SJSA1 (cell line): Measurements from ENCODE around the gene CALHM5. TPM values are rescaled to one million over a fixed set of nuclear protein-coding genes. Genes with fewer than 3 reads are reported as not detected.
"Not testable (repeated sequence)": the region's sequence is repeated elsewhere in the genome, so short reads cannot be mapped to it uniquely, and the experiment has no call there.

Experiments
- DNase-seq, 2 experiments: peaks; one replicate each; pipeline ENCODE4 v3.0.0-alpha.2; 2015 to 2020; ENCODE audit warnings: low spot score in 2 of 2, low read depth in 1 of 2
- H3K27ac ChIP-seq: fragments of 250-450 bp; sonication (Bioruptor Pico); 2 replicates; pipeline ENCODE4 v1.5.1; 2020; ENCODE audit warnings: mild to moderate bottlenecking, moderate library complexity
- H3K27me3 ChIP-seq: fragments of 250-450 bp; sonication (Bioruptor Pico); replicated peaks from 2 replicates; pipeline ENCODE4 v1.5.1; 2020; ENCODE audit warnings: mild to moderate bottlenecking, moderate library complexity
- H3K36me3 ChIP-seq: fragments of 250-450 bp; sonication (Bioruptor Pico); 2 replicates; pipeline ENCODE4 v1.5.1; 2020; ENCODE audit warnings: mild to moderate bottlenecking
- H3K4me1 ChIP-seq: fragments of 250-450 bp; sonication (Bioruptor Pico); replicated peaks from 2 replicates; pipeline ENCODE4 v1.6.1; 2021; ENCODE audit warnings: mild to moderate bottlenecking
- H3K4me3 ChIP-seq: fragments of 250-450 bp; sonication (Bioruptor Pico); 2 replicates; pipeline ENCODE4 v1.5.1; 2020; ENCODE audit warnings: mild to moderate bottlenecking
- H3K9me3 ChIP-seq: fragments of 250-450 bp; sonication (Bioruptor Pico); replicated peaks from 2 replicates; pipeline ENCODE4 v1.5.1; 2020; ENCODE audit warnings: mild to moderate bottlenecking
- total RNA-seq: library from RNA; depleted of rRNA; stranded (reverse); fragments of >200 nt; shearing (Covaris generic); gene quantifications from 2 replicates; pipeline ENCODE4 v1.2.3, GENCODE V29; 2014

The CALHM5 gene
- total RNA-seq, 1 experiment from 2014 or later = 7.2 TPM

DNA sequence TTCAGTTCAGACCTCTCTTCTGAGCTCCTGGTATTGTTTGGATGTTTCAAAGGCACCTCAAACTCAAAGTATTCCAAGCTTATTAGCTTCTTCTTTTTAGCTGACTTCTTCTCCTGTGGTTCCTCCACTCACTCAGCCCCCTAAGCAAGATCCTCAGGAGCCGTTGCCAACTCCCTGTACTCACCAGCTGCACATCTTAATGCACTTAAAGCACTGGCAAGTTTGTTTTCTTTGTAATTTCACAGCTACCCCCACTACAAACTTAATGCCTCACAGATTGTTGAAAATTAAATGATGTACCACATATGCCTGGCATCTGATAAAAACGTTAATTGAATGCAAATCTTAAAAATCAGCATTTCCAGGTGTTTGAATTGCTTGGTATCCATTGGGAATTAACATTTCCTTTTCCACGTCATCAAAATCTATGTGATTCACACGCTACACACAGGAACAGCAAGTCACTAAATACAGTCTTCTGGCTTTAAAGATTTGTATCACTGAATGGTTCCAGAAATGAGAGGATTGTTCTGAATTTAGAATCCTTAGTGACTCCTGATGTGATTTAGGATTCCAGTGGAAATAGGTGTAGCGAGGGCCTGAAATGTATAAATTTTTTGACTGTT is 25.8 kb upstream of the CALHM5 start:
- Histone ChIP-seq H3K27me3 (peaks cover 9% of the 10 kb centered on the region), H3K9me3 (no peaks in the 10 kb centered on the region), H3K36me3 (no peaks in the 10 kb centered on the region), H3K27ac (no peak overlapping the region), H3K4me1 (no peaks in the 10 kb centered on the region), H3K4me3 (no peak overlapping the region)
- no peak for DNase-seq

DNA sequence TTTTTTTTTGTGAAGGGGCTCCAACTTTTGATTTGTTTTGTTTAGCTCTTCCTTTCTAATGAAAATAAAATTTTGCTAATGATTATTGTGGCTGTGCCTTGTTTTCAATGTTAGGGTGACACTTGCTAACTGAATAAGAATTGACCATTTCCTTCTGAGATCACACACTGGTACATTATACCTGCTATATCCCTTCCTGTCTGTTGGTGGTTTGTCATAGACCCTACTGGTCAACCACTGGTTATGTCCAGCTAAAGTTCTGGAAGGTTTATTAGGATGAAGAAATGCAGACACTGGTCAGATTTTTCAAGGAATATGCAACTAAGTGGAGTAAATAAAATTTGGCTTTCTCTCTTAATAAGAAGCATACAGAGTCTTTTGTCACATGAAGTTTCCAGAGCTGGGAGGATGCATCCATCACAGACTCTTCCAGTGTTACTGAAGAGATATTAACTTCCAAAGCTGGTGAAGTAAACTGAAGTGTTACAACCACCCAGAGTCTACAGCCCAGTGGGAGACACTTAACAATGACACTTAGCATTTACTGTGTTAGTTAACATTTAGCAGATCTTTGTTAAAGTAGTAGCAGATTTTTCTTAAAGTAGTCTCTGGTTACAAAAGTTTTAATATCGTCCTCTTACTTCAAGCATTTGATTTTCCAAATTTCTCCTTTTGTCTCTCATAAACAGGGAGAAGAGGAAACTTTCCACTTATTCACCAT is 19.7 kb upstream of the CALHM5 start:
- no peaks in the 10 kb centered on the region for H3K36me3 ChIP-seq
- no peak for DNase-seq
- no peaks in the 10 kb centered on the region for H3K9me3 ChIP-seq
- no peaks in the 10 kb centered on the region for H3K27me3 ChIP-seq
- no peak overlapping the region for H3K4me3 ChIP-seq
- no peaks in the 10 kb centered on the region for H3K4me1 ChIP-seq
- no peak overlapping the region for H3K27ac ChIP-seq

DNA sequence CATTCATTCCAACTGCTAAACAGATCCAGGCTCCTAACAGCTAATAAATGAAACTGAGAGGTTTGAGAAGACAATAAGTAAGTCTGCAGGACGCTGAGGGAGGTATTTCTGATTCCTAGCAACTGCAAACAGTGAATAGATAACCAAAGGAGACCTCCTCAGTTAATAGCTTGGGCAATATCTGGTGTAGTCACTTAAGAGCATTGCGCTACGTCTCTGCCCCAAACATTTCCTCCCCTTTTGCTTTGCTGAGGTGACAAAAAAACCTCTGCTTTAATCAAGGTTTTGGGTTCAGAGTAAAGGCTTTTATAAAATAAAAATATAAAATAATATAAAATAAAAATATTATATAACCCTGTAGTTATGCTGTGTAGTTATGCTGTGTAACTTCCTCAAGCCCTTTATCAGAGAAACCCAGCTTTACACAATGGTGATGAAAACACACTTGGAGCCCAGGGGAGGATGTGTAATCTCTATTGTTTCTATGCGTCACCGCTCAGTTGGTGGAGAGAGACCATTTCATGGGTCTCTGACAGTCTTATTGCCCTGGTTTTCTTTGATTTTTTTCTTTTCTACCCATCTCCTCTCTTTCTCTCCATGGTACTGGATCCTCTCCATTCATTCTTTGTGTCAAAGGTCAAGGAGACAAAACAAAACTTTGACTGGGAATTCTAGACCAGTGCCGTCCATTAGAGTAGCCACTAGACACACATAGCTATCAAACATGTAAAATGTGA is 18.9 kb upstream of the CALHM5 start:
- no peak for DNase-seq
- Histone ChIP-seq H3K4me3 (no peak overlapping the region), H3K27me3 (no peaks in the 10 kb centered on the region), H3K9me3 (no peaks in the 10 kb centered on the region), H3K36me3 (no peaks in the 10 kb centered on the region), H3K27ac (no peak overlapping the region), H3K4me1 (no peaks in the 10 kb centered on the region)

DNA sequence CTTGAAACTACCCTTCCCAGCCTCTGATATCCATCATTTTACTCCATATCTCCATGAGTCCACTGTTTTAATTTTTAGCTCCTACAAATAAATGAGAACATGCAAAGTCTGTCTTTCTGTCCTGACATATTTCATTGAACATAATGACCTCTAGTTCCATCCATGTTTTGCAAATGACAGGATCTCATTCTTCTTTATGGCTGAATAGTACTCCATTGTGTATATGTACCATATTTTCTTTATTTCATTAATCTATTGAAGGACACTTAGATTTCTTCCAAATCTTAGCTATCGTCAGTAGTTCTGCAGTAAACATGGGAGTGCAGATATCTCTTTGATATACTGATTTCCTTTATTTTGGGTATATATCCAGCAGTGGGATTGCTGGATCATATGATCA is 16.3 kb upstream of the CALHM5 start:
- not testable (repeated sequence) for H3K27ac ChIP-seq, H3K9me3 ChIP-seq, H3K27me3 ChIP-seq, DNase-seq, H3K4me3 ChIP-seq, H3K36me3 ChIP-seq, H3K4me1 ChIP-seq

DNA sequence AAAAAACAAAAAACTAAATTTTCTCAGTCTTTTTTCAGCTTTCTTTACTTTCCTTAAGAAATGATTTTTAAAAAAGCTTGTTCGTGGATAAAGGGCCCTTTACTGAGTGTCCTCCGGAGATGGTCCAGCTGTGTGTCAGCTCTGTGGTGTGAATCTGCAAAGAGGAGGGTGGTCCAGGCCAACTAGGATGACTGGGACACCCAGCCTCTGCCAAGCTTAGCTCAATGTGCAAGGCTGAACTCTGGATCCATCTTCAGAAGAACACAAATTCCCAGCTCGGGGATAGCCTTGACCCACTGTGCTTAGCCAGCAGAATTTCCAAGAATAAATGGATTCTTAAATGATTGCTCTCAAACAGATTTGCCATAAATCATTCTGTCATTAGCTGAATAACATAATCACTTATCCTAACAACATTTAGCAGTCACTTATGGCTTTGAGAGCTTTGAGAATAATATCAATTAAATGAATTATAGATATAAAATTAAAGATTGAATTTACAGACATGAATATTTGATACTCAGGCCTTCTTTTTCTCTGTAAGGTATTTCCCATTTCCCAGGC is 14.2 kb upstream of the CALHM5 start:
- no peak overlapping the region for H3K4me3 ChIP-seq
- H3K27me3 ChIP-seq = no peaks in the 10 kb centered on the region
- H3K4me1 ChIP-seq = no peaks in the 10 kb centered on the region; the same call in 1 of the 2 replicates
- no peak for DNase-seq
- H3K36me3 ChIP-seq = no peaks in the 10 kb centered on the region
- H3K9me3 ChIP-seq = no peaks in the 10 kb centered on the region
- H3K27ac ChIP-seq = no peak overlapping the region

DNA sequence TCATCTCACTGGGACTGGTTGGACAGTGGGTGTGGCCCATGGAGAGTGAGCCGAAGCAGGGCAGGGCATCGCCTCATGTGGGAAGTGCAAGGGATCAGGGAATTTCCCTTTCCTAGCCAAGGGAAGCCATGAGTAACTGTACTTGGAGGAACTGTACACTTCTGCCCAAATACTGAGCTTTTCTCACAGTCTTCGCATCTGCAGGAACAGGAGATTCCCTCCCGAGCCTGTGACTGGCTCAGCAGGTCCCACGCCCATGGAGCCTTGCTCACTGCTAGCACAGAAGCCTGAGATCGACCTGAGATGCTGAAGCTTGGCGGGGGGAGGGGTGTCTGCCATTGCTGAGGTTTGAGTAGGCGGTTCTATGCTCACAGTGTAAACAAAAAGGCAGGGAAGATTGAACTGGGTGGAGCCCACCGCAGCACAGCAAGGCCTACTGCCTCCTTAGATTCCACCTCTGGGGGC is 10.4 kb upstream of the CALHM5 start:
- no peaks in the 10 kb centered on the region for H3K9me3 ChIP-seq
- H3K27ac ChIP-seq = no peak overlapping the region
- no peak overlapping the region for H3K4me3 ChIP-seq
- H3K36me3 ChIP-seq = no peaks in the 10 kb centered on the region
- no peak for DNase-seq
- no peaks in the 10 kb centered on the region; the same call in 1 of the 2 replicates for H3K4me1 ChIP-seq
- H3K27me3 ChIP-seq = no peaks in the 10 kb centered on the region

DNA sequence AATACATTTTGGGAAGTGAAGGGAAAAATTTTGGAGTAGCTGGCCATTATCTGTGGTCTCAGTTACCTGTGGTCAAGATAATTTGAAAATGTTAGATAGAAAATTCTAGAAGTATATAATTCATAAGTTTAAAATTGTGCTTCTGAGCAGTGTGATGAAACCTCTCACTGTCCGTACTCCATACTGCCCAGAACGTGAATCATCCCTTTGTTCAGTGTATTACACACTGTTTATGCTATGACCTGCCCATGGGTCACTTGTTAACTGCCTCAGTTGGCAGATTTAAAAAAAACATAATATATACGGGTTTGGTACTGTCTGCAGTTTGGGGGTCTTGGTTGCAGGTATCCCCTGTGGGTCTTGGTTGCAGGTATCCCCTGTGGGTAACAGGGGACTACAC is 4.1 kb upstream of the CALHM5 start:
- no peak for DNase-seq
- Histone ChIP-seq H3K27me3 (no peaks in the 10 kb centered on the region), H3K4me1 (peaks cover 12% of the 10 kb centered on the region; the same call in 1 of the 2 replicates), H3K27ac (no peak overlapping the region), H3K36me3 (no peaks in the 10 kb centered on the region), H3K9me3 (no peaks in the 10 kb centered on the region; the same call in 1 of the 2 replicates), H3K4me3 (no peak overlapping the region)

DNA sequence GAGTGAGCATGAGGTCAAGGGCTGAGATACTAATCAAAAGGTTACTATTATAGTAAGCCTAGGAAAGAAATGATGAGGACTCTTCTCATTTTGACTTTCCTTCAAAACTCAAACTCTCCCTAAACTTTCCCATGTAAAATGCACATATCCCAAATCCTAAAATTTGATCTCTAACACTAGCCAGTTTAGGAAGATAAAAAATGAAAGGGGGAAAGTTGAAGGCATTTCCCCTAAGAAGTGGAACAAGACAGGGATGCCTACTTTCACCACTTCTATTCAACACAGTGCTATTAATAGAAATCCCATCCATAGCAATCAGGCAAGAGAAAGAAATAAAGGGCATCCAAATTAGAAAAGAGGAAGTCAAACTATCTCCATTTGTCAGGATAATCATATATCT is 2.9 kb upstream of the CALHM5 start:
- no peak for DNase-seq
- H3K9me3 ChIP-seq = no peaks in the 10 kb centered on the region; the same call in 1 of the 2 replicates
- no peaks in the 10 kb centered on the region for H3K27me3 ChIP-seq
- no peak overlapping the region for H3K27ac ChIP-seq
- no peak overlapping the region for H3K4me3 ChIP-seq
- H3K4me1 ChIP-seq = peaks cover 24% of the 10 kb centered on the region
- no peaks in the 10 kb centered on the region for H3K36me3 ChIP-seq

DNA sequence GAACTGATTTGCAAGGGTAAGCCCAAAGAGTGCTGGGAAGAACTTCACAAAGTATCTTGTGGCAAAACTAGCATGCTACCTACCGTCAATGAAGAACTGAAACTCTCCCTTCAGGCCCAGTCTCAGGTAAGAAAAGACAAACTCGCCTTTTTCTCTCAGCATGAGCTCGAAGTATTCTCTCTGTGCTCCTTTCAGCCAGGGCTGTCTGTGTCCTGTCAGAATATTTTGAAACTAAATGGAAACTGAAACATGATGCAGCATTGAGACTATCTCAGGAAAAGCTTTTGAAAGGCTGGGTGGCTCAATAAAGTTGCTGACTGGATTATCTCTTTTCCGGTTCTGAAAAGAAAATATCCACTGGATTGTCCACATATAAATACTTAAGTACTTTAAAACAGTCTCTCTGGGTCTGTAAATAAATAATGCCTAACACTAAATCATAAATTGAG is 696 bp downstream of the CALHM5 start:
- no peaks in the 10 kb centered on the region for H3K27me3 ChIP-seq
- no peak for DNase-seq
- H3K27ac ChIP-seq = peak overlapping the region; percentile 84
- peaks cover 25% of the 10 kb centered on the region for H3K4me1 ChIP-seq
- H3K4me3 ChIP-seq = peak overlapping the region; percentile 35
- peaks cover 10% of the 10 kb centered on the region; the same call in 1 of the 2 replicates for H3K36me3 ChIP-seq
- H3K9me3 ChIP-seq = no peaks in the 10 kb centered on the region; the same call in 1 of the 2 replicates

DNA sequence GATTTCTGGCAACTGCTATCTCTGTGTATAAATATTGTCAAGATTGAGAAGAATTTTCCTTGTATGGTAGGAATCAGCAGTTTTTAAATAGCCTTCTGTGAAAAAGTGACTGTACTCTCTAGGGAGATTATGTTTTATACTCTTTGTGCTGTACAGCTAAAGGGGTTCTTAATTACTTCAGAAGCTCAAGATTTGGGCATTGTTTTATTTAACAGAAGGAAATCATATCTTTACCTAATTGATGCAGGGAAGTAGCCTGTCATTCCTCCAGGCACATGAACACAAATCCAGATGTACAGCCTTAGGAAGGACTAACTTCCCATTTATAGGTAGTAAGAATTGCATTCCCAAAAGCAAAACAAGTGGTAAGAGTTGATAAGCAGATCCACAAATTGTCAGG is 1.3 kb downstream of the CALHM5 start:
- no peaks in the 10 kb centered on the region; the same call in 1 of the 2 replicates for H3K9me3 ChIP-seq
- peak overlapping the region; percentile 84 for H3K27ac ChIP-seq
- DNase-seq = no peak

DNA sequence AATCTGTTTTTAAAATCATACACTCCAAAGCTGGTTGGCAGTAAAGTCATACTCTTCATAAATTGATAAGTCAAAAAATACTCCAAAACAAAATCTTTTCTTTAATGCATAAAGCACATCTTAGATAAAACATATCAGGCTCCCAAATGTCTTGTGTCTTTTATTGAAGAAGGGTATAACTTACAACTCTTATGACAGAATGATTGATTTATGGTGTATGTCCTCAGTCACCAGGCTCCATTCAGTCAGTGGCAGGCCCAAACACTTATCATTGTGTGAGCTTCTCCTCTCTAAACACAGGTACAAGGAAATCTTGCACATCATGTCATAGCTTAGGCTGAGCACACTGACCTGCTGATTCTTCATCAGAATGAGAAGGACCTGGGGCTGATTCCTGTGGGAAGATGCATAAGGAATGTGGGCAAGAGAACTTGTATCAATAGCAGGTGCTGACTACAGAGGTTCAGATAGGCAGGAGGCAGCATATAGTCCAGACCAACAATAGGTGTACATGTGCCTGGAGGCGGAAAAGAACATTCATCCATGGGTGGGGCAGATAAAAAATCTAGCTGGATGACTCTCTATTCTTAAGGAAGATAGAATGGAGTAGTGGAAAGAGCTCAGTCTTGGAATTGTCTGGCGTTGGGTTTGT is 1.9 kb downstream of the CALHM5 start:
- no peaks in the 10 kb centered on the region for H3K27me3 ChIP-seq
- DNase-seq = no peak
- peaks cover 25% of the 10 kb centered on the region for H3K4me1 ChIP-seq
- H3K36me3 ChIP-seq = peaks cover 12% of the 10 kb centered on the region; the same call in 1 of the 2 replicates
- no peak overlapping the region for H3K4me3 ChIP-seq
- no peak overlapping the region for H3K27ac ChIP-seq
- no peaks in the 10 kb centered on the region; the same call in 1 of the 2 replicates for H3K9me3 ChIP-seq

More for the DNA sequence above, 1.3 kb downstream of the CALHM5 start:
- no peaks in the 10 kb centered on the region for H3K27me3 ChIP-seq
- H3K4me3 ChIP-seq = peak overlapping the region; percentile 35
- peaks cover 25% of the 10 kb centered on the region for H3K4me1 ChIP-seq
- peaks cover 12% of the 10 kb centered on the region; the same call in 1 of the 2 replicates for H3K36me3 ChIP-seq

DNA sequence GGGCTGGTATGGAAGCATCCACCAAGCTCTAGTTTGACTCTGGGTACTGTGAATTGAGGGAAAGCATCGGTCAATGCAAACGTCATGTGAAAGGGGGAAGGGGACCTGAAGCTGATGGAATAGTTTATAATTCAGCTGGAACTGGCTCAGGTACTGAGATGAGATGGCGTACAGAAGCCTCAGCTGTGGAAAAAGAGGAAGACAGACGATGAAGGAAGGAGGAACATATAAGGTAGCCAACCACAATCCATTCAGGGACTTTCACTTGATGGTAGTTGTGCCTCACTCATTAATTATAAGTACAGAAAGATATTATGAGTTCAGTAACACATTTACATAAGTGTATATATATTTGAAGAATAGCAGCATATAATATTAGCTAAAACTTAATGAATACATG is 2.7 kb downstream of the CALHM5 start:
- DNase-seq = no peak
- Histone ChIP-seq H3K27me3 (no peaks in the 10 kb centered on the region), H3K4me1 (peaks cover 25% of the 10 kb centered on the region), H3K4me3 (no peak overlapping the region), H3K9me3 (no peaks in the 10 kb centered on the region; the same call in 1 of the 2 replicates), H3K27ac (no peak overlapping the region), H3K36me3 (peaks cover 12% of the 10 kb centered on the region; the same call in 1 of the 2 replicates)

DNA sequence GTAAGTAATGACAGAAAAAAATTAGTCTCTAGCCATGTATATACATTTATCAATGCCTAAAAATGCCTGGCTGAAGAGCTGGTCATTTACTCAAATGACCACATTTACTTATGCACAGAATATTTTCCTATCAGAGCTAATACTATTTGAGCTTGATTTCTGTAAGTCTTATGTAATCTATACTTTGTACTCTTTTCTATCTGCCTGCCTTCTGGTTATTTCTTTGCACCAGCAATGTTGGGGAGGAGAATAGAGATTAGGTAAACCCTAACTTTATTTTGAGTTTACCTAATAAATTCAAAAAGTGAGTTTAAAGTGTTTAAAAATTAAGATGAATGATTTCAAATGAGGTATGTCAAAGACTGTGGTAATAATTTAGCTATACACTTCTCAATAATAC is 3.7 kb downstream of the CALHM5 start:
- Histone ChIP-seq H3K4me1 (peaks cover 18% of the 10 kb centered on the region), H3K9me3 (no peaks in the 10 kb centered on the region), H3K36me3 (peaks cover 12% of the 10 kb centered on the region; the same call in 1 of the 2 replicates), H3K4me3 (no peak overlapping the region), H3K27me3 (no peaks in the 10 kb centered on the region), H3K27ac (no peak overlapping the region)
- DNase-seq = no peak
